Measurements from ENCODE around the gene BRI3. TPM values are rescaled to one million over a fixed set of nuclear protein-coding genes. Genes with fewer than 3 reads are reported as not detected.

BRI3 gene, protein sequence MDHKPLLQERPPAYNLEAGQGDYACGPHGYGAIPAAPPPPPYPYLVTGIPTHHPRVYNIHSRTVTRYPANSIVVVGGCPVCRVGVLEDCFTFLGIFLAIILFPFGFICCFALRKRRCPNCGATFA
- 40.6 and 44.5 TPM in 2 replicates for total RNA-seq

DNA sequence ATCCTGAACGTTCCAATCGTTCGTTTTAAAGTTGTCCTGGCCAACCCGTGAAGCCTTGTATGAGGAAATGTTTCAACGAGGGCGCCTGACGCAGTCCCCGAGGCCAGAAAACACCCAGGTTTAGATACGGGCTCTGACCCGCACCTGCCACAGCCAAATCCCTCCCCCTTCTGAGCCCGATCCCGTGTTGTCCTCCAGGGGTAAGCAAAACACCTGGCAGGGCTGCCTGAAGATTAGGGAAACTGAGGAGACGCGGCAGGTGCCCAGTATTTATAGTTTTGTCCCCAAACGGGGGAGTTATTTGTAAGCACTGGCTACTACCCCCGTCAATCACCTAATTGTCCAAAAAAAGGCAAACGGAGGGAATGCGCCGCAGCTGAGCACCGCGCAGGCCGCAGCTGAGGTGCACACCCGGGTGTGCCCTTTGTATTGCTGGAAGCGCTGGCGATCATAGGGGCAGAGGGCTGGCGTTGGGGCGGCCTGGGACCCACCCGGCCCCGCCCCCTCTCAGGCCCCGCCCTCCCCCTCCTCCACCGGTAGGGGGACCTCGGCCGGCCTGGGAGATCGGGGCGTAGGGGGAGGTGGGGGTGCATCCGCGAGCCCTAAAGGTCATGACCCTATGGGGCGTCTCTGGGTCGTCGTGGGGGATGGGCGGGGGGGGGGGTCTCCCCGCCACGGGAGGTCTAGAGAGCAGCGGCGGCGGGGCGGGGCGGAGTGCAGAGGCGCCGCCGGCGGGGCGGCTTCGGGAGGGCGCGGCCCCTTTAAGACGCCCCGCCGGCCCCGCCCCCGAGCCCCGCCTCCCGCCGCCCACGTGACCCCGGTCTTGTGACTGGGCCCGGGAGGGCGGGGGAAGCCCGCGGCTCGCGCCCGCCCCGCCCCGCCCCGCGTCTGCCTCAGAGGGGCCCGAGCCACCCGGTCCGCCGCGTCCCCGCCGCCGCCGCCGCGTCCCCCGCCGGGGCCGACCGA lies at the start of gene BRI3:
Gene BRI3, plus strand, starts transcription at position 896 of the 966 bp plus-strand sequence. CDS start 110 bp downstream, outside the sequence.
- intact Hi-C loops (cut with micrococcal nuclease), result loop anchor here (1.0 to 5.0 kb wide), 7 partner anchors 29 to 861 kb away; partner anchors contain the start of genes BAIAP2L1, LMTK2, SMURF1 and TECPR1

DNA sequence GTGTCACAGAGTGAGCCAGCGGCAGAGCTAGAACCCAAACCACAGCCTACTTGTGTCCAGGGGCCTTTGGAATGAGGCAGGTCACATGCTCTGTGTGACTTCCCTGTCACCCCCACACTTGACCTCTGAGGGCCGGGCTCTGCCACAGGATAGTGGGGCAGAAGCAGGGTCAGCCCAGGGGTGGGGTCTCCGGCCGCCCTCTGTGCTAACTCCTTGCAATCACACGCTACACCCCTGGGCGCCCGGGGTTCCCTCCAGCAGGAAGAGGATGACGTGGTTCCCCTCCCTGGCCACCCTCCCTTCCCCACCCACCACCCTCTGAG lies 49.3 kb upstream of the BRI3 start:
- intact Hi-C loops (cut with micrococcal nuclease), result no loop called here

DNA sequence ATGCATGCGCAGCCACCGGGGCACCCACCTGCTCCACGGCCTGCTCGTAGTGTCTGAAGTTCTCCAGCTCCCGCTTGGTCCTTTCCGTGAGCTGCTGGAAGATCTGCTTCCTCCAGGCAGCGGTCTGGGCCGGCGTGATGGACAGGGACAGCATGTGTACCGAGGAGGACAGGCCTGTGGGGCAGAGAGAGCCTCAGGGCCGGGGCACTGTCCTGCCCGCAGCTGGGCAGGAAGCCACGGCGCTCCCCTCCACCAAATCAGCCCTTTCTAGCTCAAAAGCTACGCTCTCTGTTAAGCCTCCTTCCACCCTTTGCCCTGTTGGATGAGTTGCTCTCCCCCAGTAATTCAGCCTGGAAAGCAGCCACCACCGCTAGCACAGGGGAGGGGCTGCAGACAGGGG lies 48.7 kb upstream of the BRI3 start:
- intact Hi-C loops (cut with micrococcal nuclease), result no loop called here

DNA sequence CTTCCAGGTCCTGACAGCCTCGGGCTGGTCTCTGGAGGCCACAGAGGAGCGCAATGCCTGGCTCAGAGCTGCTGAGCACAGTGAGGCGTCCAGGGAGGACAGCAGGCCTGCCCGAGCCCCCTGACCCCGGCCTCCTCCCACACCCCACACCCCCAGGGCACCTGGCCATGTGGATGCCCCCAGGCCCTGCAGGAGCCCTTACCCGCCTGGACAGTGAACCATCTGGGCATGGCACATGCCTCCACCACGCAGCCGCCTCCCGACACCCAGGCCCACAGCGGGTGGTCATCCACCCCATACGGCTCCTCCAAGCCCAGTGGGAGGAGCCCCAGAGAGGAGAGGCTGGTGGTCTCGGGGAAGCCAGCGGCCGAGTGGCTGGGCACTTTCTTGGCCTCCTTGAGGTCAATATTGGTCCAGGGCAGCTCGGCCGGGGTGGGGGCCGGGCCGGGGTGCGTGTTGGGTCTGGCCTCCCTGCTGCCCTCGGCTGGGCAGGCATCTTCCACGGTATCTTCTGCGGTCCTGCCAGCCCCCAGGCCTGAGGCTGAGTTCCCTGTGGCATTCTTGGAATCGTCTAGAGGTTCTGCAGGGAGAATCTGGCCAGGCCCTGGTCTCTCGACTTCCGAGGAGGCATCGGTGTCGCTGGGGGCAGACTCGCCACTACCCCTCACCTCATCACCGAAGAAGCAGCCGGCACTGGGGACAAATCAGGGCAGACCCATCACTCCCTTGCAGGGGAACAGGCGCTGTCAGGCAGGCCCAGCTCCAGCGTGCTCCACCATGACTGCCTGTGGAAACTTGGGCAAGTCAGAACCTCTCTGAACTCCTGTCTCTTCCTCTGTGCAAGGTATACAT lies 48.0 kb upstream of the BRI3 start:
- intact Hi-C loops (cut with micrococcal nuclease), result no loop called here

DNA sequence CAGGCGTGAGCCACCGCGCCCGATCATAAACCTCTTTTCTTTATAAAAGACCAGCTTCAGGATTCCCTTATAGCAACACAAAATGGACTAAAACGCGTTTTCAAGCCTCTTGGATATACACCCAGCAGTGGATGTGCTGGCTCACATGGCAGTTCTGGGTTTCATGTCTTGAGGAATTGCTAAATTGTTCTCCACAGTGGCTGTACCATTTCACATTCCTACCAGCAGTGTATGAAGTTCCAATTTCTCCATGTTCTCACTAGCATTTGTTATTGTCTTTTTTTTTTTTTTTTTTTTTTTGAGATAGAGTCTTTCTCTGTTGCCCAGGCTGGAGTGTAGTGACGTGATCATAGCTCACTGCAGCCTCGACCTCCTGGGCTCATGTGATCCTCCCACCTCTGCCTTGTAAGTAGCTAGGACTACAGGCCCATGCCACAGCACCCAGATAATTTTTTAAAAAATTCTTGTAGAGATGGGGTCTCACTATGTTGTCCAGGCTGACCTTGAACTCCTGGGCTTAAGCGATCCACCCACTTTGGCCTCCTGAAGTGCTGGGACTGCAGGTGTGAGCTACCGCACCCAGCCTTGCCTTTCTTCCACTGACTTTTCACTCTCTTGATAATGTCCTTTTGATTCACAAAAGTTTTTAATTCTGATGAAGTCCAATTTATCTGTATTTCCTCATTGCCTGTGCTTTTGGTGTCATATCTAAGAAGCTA lies 46.9 kb upstream of the BRI3 start:
- intact Hi-C loops (cut with micrococcal nuclease), result no loop called here

DNA sequence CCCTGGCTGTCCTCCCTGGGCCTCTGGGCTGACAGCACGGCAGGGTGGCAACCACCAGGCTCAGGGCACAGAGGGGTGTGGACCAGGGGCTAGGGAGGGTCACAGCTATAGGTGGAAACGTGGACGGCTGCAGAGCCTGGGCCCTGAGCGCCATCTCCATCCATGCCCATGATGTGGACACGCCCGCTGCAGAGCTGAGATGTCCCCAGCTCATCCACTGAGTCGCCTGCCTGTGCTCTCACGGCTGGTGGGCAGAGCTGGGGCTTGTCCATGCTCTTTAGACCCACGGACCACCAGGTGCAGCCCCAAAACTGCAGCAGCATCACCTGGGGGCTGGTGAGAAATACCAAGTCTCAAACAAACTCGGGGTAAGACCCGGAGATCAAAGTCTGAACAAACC lies 45.6 kb upstream of the BRI3 start:
- intact Hi-C loops (cut with micrococcal nuclease), result no loop called here

DNA sequence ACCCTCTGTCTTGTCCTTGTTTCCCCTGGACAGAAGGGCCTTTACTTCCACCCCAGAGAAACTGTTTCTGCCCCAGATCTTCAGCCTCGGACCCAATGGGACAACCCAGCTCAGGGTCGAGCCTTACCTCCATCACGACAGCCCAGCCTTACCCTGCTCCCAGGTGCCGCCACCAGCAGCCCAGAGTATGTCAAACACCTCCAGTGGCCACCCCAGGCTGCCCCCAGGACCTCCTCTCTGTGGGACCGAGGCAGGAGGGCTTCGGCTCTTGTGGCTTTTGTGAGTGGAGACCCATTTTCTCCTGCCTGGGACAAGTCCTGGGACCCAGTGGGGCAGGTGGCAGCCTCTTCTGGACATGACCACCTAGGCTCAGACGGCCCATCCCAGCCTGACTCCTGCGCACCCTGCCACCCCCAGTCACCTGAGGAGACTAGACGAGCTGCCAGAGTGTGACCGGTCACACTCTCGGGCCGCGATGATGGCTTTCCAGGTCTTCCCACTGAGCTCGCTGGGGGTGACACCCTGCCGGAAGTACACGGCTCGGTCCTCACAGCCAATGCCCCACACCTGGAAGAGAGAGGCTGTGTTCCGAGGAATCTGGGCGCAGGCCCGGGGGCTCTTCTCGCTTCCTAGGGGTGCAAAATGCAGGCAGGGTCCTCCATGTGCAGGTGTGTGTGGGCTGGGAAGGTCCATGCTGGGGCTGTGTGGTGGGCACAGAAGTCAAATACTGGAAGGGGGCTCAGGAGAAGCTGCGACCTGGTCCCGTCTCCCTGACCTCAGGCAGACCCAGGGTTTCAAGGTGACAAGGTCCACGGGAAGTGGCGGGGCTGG lies 44.9 kb upstream of the BRI3 start:
- intact Hi-C loops (cut with micrococcal nuclease), result no loop called here

DNA sequence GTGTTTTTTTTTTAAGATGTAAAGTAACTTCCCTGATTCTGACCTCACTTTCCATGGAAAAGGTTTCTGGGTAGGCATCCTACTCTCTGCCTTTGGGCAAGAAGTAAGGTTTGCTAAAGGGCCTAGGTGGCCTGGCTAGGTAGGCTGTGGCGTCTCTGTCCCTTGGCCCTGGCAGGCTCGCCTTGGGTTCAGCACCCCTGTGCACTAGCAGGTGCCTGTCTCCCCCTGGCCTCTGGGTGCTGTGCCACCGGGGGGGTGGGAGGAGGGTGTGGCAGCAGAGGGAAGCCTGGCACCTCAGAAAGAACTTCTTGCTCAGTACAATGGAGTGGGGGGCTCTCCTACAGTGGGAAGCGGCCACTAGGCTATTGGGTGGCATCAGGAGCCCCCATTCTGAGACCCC lies 43.4 kb upstream of the BRI3 start:
- intact Hi-C loops (cut with micrococcal nuclease), result no loop called here

DNA sequence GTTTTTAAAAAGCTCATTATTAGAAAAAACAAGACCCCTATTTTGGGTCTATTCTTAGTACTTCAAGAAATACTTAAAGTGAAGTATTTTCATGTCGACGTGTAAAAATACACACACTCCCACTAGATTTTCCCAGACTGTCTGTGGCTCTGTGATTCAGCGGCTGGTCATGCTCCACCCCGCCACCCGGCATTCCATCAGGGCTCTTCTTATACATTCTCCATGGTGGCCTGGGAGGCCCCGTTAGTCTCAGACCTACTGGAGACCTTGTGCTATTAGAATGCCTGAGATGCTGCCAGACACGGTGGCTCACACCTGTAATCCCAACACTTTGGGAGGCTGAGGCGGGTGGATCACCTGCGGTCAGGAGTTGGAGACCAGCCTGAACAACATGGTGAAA lies 42.5 kb upstream of the BRI3 start:
- intact Hi-C loops (cut with micrococcal nuclease), result no loop called here

DNA sequence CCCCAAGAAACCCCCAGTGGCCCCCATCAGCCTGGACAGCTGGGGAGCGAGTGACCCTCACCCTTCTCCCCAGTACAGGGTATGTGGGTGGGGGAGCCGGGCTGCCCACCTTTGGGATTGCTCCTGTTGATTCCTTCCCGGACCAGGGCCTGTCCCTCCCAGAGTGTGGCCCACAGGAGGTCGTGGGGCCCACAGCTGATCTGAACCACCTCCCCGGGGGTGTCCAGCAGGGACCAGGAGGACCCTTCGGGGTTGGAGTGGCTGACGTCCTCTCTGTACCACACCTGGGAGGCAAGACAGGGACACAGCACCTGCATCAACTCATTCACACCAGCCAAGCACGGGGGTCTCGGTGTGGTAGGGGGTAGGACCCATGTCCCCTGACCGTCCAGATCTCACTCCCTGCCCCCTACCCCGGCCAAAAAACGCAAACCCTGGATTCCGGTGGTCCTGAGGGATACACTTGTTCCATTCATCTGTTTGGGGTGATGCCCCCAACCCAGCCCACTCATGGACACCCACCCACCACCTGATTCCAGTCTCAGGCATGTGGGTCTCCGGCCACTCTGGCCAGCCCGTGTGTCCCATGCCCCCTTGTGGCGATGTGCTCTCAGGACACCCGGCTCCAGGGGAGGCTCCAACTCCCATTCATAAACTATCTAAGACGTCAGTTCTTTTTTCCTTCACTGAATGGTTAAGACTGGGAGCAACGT lies 40.4 kb upstream of the BRI3 start:
- intact Hi-C loops (cut with micrococcal nuclease), result no loop called here

DNA sequence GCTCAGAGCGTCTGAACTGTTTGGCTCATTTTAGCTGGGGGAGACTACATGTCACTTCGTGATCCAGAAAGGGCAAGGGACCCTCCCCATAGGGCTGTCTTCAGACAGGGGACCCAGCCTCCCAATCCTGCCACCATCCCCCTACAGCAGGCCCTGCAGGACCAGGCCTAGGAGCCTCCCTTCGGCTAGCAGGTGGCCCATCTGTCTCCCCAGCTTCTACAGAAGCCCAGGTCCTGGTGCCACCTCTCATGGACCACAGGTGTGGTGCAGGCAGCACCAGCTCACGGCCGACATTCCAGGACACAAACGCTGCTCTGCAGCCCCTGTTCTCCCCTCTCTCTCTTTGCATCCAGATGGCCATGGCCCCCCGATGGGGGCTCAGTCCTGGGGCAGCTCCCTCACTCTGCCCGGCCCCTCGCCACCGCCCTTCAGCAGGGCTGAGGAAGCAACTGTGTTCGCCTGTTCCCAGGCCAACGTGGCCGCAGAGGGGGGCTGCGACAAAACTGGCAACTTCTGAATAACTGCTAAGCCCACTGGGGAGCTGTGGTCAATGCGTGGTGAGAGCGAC lies 39.7 kb upstream of the BRI3 start:
- intact Hi-C loops (cut with micrococcal nuclease), result no loop called here

DNA sequence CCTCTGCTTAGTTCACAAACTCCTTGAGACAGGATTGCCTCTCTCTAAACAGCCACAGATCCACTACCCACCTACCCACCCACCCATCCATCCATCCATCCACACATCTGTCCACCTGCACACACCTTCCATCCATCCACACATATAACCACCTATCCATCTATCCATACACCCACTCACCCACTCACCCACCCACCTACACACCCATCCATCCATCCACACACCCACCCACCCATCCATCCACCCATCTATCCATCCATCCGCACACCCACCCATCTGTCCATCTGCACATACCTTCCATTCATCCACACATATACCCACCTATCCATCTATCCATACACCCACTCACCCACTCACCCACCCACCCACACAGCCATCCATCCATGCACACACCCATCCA lies 39.1 kb upstream of the BRI3 start:
- intact Hi-C loops (cut with micrococcal nuclease), result no loop called here

DNA sequence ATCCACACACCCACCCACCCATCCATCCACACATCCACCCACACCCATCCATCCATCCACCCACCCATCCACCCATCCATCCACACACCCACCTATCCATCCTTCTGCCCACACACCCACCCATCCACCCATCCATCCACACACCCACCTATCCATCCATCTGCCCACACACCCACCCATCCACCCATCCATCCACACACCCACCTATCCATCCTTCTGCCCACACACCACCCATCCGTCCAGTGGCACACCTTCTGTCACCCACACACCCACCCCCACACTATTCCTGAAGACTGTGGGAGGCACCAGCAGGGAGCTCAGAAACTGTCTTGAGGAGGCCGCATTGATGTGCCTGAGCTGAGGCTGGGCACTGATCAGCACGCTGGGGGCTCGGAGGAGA lies 38.6 kb upstream of the BRI3 start:
- intact Hi-C loops (cut with micrococcal nuclease), result no loop called here

DNA sequence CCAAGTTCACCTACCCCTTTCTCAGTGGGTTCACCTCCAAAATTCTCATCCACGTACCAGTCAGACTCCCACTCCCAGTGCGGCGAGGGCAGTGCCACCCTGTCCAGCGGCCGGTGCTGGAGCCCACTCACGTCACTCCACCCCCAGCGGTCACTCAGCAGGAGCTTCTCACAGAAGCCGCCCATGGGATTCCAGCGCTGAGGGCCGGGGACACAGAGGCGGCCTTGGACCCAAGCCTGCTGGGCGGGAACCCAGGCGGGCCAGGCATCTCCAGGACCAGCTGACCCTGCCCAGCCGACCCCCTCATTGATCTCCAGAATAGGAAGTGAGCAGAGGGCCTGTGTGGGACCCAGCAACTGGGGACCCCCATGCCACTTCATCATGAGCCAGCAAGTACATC lies 36.6 kb upstream of the BRI3 start:
- intact Hi-C loops (cut with micrococcal nuclease), result no loop called here

DNA sequence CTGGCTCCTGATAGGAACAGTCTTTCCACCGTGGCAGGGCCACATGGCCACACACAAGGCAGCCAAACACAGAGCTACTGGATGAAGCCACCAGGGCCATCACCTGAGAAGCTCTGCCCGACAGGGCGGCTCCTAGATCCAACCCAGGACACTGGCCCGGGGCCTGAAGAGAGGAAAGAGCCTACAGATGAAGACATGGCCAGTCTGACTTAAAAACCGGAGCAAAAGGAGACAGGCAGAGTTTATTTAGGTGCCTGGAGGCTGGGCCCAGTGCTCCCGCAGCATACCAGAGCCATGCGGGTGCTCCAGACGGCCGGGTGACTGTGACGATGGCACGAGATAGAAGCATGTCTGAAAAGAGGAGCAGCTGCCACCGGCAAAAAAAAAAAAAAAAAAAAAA lies 33.3 kb upstream of the BRI3 start:
- intact Hi-C loops (cut with micrococcal nuclease), result no loop called here

DNA sequence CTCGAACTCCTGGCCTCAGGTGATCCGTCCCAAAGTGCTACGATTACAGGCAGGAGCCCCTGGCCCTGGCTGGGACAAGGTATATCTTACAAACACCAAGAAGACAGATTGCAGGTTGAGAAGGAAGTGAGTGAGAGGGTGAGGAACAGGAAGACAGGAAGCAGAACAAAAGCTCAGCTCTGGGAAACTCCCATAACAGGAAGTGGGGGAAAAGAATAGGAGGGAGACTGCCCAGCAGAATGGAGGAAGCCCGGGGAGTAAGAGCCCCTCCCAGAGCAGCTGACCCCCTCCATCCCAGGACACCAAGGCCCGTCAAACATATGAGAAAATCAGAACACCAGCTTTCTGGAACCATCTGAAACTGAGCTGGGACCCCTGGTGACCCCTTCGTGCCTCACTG lies 32.4 kb upstream of the BRI3 start:
- intact Hi-C loops (cut with micrococcal nuclease), result no loop called here

DNA sequence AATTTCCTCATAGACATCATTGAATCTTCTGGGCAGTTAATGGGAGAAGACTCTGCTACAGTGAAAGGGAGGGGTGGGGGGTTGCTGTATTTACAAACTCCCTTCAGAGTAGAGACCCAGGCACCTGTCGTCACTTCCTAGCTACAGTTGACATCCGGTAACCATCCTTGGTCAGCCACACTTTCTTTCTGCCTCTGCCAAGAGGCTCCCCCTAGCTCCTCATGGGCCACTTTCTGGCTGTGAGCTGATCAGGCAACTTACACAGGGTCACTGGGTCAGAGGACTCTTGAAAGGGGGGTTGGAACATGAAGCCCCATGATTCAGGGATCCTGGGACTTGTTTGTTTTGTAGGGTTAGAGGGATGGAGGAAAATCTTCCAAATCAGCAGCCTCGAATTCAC lies 30.7 kb upstream of the BRI3 start:
- intact Hi-C loops (cut with micrococcal nuclease), result loop anchor here (1.0 to 10.0 kb wide), 6 partner anchors 48 to 1136 kb away; partner anchors contain the start of genes ARPC1A, ASNS, BAIAP2L1 and LMTK2

DNA sequence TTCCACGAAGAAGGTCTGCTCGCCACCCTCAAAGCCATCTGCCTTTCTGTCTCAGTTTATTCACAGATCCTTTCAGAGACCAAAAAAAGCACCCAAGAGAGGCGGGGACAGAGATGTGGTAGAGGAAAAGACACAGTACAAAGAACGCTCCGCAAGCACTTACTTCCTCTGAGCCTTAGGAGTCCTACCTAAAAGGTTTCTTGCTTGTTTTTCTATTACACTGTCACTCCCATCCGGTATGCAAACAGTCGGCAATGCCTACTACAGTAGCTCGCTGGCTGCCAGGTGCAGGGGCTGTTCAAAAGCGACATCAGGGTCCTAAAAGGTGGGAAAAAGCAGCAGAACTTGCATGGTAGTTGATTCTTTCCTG lies 30.3 kb upstream of the BRI3 start:
- intact Hi-C loops (cut with micrococcal nuclease), result loop anchor here (1.0 to 10.0 kb wide), 6 partner anchors 49 to 1136 kb away; partner anchors contain the start of genes ARPC1A, ASNS, BAIAP2L1 and LMTK2
